ENCODE measurements around the gene CHL1.

CHL1 gene

GRCh38 chr3:427128-427527, 230.6 kb downstream of the CHL1 start:
- H3F3A ChIP-seq (ENCODE audit: control insufficient read depth, insufficient read depth): no peaks in the 10 kb centered on the region
- no peaks in the 10 kb centered on the region for H3K27me3 ChIP-seq (ENCODE audit: control insufficient read depth, low read length)
- H3K36me3 ChIP-seq (ENCODE audit: control insufficient read depth, low read length): no peaks in the 10 kb centered on the region
- no peak for TF ChIP-seq EZH2phosphoT487 (IDR thresholded peaks at IDR 0.05; ENCODE audit: borderline replicate concordance, low read length)
- TF ChIP-seq, protein P1, sequence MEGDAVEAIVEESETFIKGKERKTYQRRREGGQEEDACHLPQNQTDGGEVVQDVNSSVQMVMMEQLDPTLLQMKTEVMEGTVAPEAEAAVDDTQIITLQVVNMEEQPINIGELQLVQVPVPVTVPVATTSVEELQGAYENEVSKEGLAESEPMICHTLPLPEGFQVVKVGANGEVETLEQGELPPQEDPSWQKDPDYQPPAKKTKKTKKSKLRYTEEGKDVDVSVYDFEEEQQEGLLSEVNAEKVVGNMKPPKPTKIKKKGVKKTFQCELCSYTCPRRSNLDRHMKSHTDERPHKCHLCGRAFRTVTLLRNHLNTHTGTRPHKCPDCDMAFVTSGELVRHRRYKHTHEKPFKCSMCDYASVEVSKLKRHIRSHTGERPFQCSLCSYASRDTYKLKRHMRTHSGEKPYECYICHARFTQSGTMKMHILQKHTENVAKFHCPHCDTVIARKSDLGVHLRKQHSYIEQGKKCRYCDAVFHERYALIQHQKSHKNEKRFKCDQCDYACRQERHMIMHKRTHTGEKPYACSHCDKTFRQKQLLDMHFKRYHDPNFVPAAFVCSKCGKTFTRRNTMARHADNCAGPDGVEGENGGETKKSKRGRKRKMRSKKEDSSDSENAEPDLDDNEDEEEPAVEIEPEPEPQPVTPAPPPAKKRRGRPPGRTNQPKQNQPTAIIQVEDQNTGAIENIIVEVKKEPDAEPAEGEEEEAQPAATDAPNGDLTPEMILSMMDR (IDR thresholded peaks at IDR 0.05; ENCODE audit: low read depth, low read length, poor library complexity, severe bottlenecking): no peak
- no peaks in the 10 kb centered on the region for H3K4me1 ChIP-seq (ENCODE audit: control insufficient read depth, low read length)
- no peaks in the 10 kb centered on the region for H4K20me1 ChIP-seq (ENCODE audit: control insufficient read depth, insufficient read depth, low read depth, low read length)
- H3K4me3 ChIP-seq (ENCODE audit: low read length): no peak overlapping the region
- H3K9me2 ChIP-seq (replicated peaks; ENCODE audit: control insufficient read depth, low read length): no peaks in the 10 kb centered on the region
- no peaks in the 10 kb centered on the region for H3K79me2 ChIP-seq (ENCODE audit: control insufficient read depth, low read length)
- no peak overlapping the region for H3K27ac ChIP-seq (ENCODE audit: low read depth, low read length)
- no peaks in the 10 kb centered on the region for H3K9me3 ChIP-seq (ENCODE audit: control insufficient read depth, insufficient read depth, low read length)
- no peak overlapping the region for H3K4me2 ChIP-seq (ENCODE audit: low read length)

DNA sequence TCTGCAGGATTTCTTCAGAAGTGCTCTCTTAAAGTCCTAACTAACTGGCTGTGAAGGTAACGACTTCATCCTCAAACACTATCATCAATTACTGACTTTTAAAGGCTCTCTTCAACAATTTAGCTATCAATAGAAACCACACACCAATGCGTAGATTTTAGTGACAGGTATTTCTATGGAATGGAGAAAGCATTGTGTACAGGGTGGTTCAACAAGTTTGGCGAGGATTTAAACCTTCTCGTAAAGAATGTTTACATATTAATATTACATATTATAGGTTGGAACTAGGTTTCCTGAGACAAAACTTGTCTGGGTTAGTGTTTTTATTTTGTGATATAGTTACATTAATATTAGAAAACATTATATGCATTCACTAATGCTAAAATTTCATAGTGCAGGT, 233.6 kb downstream of the CHL1 start:
- Histone ChIP-seq H3F3A (ENCODE audit: control insufficient read depth, insufficient read depth) (no peaks in the 10 kb centered on the region), H3K27me3 (ENCODE audit: control insufficient read depth, low read length) (no peaks in the 10 kb centered on the region), H3K27ac (ENCODE audit: low read depth, low read length) (no peak overlapping the region), H3K9me3 (ENCODE audit: control insufficient read depth, insufficient read depth, low read length) (no peaks in the 10 kb centered on the region), H3K36me3 (ENCODE audit: control insufficient read depth, low read length) (no peaks in the 10 kb centered on the region), H3K79me2 (ENCODE audit: control insufficient read depth, low read length) (no peaks in the 10 kb centered on the region), H3K4me2 (ENCODE audit: low read length) (no peak overlapping the region), H3K9me2 (replicated peaks; ENCODE audit: control insufficient read depth, low read length) (no peaks in the 10 kb centered on the region), H3K4me1 (ENCODE audit: control insufficient read depth, low read length) (no peaks in the 10 kb centered on the region), H4K20me1 (ENCODE audit: control insufficient read depth, insufficient read depth, low read depth, low read length) (no peaks in the 10 kb centered on the region), H3K4me3 (ENCODE audit: low read length) (no peak overlapping the region)
- no peak for TF ChIP-seq EZH2phosphoT487 (IDR thresholded peaks at IDR 0.05; ENCODE audit: borderline replicate concordance, low read length)
- TF ChIP-seq, protein P1 (IDR thresholded peaks at IDR 0.05; ENCODE audit: low read depth, low read length, poor library complexity, severe bottlenecking): no peak

DNA sequence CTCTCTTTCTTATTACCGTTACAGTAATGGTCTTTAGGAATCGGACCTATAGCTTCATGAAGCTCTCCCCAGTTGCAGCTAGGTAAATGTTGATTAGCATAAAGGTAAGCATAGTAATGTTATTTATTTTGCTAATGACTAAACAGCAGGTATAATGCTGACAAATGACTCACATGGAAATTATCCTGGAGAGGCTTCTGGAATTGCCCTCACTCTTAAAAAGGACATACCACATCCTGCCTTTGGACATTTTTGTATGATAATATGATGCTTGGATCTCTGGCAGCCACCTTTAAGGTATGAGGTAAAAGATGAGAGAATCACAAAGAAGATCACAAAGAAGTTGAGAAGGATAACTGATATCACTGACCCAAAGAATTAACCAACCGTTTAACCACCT, 238.6 kb downstream of the CHL1 start:
- Histone ChIP-seq H3F3A (ENCODE audit: control insufficient read depth, insufficient read depth) (no peaks in the 10 kb centered on the region), H3K79me2 (ENCODE audit: control insufficient read depth, low read length) (no peaks in the 10 kb centered on the region), H3K9me3 (ENCODE audit: control insufficient read depth, insufficient read depth, low read length) (no peaks in the 10 kb centered on the region), H4K20me1 (ENCODE audit: control insufficient read depth, insufficient read depth, low read depth, low read length) (no peaks in the 10 kb centered on the region), H3K27me3 (ENCODE audit: control insufficient read depth, low read length) (no peaks in the 10 kb centered on the region), H3K27ac (ENCODE audit: low read depth, low read length) (no peak overlapping the region), H3K4me3 (ENCODE audit: low read length) (no peak overlapping the region), H3K9me2 (replicated peaks; ENCODE audit: control insufficient read depth, low read length) (no peaks in the 10 kb centered on the region), H3K4me2 (ENCODE audit: low read length) (no peak overlapping the region), H3K36me3 (ENCODE audit: control insufficient read depth, low read length) (no peaks in the 10 kb centered on the region), H3K4me1 (ENCODE audit: control insufficient read depth, low read length) (no peaks in the 10 kb centered on the region)
- TF ChIP-seq, protein P1 (IDR thresholded peaks at IDR 0.05; ENCODE audit: low read depth, low read length, poor library complexity, severe bottlenecking): no peak
- TF ChIP-seq EZH2phosphoT487 (IDR thresholded peaks at IDR 0.05; ENCODE audit: borderline replicate concordance, low read length): no peak

GRCh38 chr3:436053-436452, 239.5 kb downstream of the CHL1 start:
- H3K4me2 ChIP-seq (ENCODE audit: low read length): no peak overlapping the region
- H3K9me2 ChIP-seq (replicated peaks; ENCODE audit: control insufficient read depth, low read length): no peaks in the 10 kb centered on the region
- H3K4me3 ChIP-seq (ENCODE audit: low read length): no peak overlapping the region
- no peaks in the 10 kb centered on the region for H3F3A ChIP-seq (ENCODE audit: control insufficient read depth, insufficient read depth)
- H3K27me3 ChIP-seq (ENCODE audit: control insufficient read depth, low read length): no peaks in the 10 kb centered on the region
- H4K20me1 ChIP-seq (ENCODE audit: control insufficient read depth, insufficient read depth, low read depth, low read length): no peaks in the 10 kb centered on the region
- no peaks in the 10 kb centered on the region for H3K36me3 ChIP-seq (ENCODE audit: control insufficient read depth, low read length)
- no peaks in the 10 kb centered on the region for H3K4me1 ChIP-seq (ENCODE audit: control insufficient read depth, low read length)
- H3K9me3 ChIP-seq (ENCODE audit: control insufficient read depth, insufficient read depth, low read length): no peaks in the 10 kb centered on the region
- no peak for TF ChIP-seq EZH2phosphoT487 (IDR thresholded peaks at IDR 0.05; ENCODE audit: borderline replicate concordance, low read length)
- TF ChIP-seq, protein P1 (IDR thresholded peaks at IDR 0.05; ENCODE audit: low read depth, low read length, poor library complexity, severe bottlenecking): no peak
- H3K27ac ChIP-seq (ENCODE audit: low read depth, low read length): no peak overlapping the region
- no peaks in the 10 kb centered on the region for H3K79me2 ChIP-seq (ENCODE audit: control insufficient read depth, low read length)
